HG02973 (cell line): Measurements from ENCODE around the gene SRF.

ENCODE experiments used
- ATAC-seq: cut with Tn5 transposase; IDR thresholded peaks from one replicate; pipeline ENCODE4 v1.9.1; 2021; ENCODE audit warnings: moderate library complexity; ENCODE audit not compliant: unreplicated experiment

Gene SRF

DNA sequence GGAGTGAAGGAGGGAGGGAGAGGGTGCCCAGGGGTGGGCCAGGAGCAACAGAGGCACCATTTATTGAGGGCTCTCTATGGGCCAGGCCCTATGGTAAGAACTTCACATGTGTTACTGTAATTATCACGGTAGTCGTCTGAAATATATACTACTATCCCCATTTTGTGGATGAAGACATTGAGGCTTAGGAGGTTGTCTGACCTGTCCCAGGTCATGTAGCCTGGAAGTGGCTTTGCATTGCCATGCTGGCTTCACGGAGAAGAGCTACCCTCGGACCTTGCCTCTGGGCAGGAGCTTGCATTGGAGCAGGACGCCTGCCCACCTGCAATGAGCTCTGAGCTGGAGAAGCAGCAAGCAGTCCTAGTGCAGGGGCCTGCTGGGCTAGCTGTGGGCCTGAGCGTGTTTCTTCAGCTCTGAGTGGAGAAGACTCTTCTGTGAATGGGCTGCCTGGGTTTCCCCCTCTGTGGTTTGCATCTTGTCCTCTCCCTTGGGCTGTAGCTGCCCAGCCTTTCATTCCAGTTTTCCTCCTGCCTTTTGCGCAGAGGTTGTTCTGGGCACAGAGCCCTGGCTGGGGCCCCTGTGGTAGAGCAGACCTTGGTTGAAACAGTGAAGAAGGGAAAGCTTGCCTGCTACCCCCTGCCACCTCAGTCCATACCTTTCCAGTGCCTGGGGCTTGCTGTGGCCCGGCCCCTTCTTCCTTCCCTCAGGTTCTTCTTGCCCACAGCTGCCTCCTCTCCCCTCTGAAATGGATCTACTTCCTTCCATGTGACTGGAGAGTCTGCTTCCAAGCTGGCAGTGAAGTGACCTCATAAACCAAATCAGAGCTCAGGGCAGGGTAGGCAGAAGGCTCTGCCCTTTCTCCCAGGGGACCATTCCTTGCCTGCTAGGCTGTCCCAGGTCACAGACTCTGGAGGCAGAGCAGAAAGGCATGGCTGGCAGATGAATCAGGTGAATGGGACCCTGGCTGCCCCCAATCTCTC, 24.1 kb upstream of the SRF start:
- ATAC-seq = no peak

DNA sequence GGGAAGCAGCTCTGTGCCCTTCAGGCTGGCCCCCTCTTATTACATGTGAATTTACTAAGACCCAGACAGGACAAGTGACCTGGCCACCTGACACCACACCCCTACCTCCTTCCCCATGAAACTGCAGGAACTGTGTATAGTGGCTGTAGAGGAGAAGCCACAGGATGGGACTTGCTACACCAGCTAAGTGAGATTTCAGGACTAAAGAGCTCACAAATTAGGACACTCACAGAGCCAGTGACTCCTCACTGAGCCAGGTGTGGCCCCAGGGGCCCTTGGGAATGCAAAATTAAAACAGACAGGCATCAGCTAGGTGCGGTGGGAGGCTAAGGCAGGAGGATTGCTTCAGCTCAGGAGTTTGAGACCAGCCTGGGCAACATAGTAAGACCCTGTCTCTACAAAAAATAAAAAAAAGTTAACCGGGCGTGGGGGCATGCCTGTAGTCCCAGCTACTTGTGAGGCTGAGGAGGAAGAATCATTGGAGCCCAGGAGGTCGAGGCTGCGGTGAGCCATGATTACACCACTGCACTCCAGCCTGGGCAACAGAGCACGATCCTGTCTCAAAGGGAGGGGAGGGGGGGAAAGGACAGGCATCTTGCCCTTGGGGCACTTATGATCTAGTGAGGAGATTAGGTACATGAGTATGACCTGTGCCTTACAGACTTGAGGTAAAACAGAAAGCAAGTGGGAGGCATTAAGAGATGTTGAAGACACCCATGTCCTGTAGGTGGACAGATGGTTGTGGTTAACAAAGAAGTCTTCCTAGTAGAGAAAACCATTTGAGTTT, 23.2 kb upstream of the SRF start:
- no peak for ATAC-seq

DNA sequence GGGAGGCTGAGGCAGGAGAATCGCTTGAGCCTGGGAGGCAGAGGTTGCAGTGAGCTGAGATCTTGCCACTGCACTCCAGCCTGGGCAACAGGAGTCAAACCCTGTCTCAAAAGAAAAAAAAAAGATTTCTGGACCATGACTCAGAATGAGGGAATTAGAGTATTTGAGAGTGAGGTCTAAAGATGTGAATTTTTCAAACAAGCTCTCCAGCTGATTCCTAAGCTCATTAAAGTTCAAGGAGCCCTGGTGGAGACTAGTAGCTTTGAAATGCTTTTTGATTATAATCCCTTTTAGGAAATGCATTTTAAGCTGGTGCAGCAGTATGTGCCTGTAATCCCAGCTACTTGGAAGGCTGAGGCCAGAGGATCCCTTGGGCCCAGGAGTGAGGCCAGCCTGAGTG, 21.8 kb upstream of the SRF start:
- no peak for ATAC-seq

DNA sequence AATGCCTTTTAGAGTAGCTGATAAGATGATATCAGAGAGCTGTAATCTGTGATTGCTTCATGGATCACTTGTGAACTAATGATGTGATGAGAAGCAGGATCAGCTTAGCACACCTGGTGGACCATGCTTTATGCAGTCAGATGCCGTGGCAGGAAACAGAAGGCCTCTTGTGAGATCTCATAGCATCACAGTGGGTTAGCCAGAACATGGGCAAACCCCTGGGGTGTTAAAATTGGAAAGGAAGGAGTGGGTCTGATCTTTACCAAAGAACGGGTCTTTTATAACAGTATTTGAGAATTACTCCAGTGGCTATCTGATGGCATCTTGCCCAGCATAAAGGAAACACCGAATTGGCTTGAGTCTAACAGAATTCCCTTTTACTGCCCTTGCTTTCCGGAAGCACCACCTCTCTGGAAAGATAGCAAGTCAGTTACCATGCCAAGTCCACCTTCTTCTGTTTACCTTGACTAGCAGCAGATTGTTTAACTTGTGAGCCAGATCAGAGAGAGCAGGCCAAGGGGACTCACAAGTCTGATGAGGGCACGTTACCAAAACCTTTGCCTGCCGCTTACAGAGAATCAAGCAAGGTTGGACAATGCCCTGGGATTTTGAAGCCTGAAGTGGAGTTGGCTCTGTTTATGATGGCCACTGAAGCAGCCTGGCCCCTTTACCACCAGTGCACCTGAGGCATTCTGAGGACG, 20.9 kb upstream of the SRF start:
- no peak for ATAC-seq

DNA sequence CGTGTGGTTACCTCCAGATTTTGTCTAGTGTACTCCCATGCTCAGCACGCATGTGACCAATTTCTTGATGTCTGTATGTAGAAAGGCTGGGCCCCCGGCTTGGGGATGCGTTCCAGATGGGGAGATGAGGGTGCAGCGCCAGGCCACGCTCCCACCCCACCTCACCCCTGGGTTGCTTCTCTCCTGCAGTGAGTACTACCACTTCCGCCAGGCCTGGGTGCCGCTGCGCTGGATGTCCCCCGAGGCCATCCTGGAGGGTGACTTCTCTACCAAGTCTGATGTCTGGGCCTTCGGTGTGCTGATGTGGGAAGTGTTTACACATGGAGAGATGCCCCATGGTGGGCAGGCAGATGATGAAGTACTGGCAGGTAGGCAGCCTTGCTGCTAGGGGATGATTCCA, 11.5 kb upstream of the SRF start:
- ATAC-seq = no peak

DNA sequence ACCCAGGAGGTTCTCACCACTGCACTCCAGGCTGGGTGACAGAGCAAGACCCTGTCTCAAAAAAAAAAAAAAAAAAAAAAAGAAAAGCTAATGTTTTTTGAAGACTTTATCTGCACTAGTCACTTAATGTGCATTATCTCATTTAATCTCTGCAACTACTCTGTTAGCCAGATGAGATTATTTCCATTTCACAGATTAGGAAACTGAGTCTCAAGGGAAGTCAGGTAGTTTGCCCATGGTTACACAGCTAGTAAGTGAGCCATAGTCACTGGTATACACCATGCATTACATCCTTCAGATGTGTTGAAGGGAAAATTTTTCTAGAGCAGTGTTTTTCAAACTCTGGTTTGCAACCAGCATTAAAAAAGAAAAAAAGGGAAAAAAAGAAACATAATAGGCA, 7.2 kb upstream of the SRF start:
- ATAC-seq = no peak

DNA sequence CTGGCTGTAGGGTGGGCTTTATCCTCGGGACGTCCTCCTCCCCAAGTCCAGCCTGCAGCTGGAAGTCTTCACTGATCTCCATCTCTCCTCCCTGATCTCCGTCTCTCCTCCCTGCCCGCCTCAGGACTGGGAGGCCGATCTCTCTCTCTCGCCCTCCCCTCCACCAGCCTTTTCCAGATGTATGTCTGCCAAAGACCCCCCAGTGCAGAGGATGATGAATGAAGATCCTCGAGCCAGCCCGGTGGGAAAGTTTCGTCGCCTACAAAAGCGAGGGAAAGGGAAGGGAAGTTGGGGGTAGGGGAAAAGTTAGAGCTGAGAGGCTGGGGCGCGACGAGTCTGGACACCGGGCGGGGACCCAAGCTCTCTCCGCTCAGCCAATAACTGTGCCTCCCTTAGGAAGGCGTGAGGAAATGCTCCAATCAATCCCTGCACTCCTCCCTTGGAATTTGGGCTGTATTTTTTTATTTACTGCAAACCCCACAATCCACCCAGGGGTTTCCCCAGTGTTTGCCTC, 595 bp upstream of the SRF start:
- no peak for ATAC-seq

DNA sequence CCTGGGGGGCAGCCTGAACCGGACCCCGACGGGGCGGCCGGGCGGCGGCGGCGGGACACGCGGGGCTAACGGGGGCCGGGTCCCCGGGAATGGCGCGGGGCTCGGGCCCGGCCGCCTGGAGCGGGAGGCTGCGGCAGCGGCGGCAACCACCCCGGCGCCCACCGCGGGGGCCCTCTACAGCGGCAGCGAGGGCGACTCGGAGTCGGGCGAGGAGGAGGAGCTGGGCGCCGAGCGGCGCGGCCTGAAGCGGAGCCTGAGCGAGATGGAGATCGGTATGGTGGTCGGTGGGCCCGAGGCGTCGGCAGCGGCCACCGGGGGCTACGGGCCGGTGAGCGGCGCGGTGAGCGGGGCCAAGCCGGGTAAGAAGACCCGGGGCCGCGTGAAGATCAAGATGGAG, 636 bp downstream of the SRF start:
- peak; percentile 2 for ATAC-seq

DNA sequence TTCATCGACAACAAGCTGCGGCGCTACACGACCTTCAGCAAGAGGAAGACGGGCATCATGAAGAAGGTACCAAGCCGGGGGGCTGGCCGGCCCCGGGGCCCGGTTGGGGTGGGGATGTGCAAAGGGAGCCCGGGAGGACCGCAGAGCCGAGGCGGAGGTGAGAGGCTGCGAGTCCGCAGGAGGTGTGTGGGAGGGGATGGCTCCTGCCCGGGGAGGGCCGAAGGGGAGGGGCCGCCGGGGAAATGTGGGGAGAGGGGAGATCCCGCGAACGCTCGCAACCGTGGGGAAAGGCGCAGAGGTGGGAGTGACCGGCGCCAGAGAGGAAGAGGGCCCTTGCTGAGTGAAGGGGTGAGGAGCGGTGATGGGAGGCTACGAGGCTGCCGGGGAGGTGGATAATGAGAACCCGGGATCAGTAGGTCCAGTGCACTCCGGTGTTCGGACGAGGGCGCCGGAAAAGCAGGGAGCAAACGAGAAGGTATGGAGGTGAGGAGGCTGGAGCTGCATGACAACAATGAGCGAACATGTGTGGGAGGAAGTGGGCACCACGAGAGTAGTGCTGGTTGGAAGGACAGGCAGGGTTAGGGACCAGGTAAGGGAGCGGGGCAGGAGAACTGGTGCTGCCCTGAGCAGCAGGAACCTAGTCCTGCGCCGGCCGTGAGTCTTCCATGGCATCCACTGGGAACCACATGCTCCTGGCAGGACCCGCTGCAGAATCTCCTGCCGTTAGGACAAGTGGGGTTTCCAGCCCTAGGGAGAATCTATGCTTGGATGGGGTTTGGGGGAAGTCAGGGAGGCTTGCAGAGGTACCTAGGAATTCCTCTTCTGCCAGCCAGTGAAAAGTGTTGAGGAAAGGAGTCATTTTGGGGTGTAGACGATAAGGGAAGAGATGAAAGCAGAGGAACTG, 1.3 kb downstream of the SRF start:
- ATAC-seq = no peak

DNA sequence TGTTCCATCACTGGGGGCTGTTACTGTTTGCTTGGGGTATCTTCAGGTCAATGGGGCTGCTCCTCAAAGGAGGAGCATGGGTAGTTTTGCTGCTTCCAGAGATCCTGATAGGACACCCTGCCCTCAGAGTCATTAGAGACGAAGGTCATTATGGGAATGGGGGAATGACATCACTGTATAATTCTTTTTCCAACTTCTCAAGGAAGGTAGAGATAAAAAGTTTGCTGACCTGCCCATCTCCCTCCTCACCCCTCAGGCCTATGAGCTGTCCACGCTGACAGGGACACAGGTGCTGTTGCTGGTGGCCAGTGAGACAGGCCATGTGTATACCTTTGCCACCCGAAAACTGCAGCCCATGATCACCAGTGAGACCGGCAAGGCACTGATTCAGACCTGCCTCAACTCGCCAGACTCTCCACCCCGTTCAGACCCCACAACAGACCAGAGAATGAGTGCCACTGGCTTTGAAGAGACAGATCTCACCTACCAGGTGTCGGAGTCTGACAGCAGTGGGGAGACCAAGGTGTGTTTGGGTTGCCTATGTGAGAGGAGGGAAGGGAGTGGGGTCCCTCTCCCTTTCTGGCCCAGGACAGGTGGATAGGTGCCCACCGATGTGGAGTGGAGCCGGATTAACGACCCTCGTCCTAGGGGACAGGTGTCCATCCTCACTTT, 2.7 kb downstream of the SRF start:
- no peak for ATAC-seq

DNA sequence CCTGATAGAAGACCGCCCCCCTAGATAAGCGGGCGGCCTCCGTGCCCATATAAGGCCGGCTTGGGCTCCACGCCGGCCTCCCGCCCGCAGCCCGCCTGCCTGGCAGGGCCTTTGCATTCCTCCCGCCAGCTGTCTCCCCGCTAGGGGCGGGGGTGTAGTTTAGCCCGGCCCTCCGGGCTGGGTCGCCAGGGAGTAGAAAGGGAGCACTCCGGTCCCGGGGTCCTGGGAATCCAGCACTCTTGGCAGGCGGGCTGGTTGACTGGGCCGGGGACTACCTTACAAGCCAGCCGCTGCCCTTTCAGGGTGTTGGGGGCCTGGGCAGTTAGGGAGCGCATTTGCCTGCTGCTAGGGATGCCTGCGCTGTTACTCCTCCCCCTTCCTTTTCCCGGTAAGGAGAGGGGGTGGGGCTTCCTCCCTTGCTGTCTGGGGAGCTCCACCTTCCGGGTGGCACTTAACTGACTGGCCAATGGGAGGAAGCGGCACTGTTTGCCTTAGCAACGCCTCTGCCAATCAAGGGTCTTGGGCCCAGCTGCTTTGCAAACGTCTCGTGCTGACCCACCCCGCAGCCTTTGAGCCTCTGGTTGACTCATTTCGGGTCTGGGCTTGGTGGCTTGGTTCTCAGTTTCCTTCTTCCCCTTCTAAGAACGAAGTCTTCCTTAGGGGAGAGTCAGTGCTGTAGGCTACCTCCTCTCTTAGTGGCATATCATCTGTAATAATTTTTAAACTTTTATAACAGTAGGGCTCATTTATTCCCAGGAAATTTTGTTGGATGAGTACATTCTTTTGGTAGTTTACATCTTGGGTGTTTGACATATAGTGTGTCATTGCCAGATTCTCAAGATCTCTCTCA, 3.4 kb downstream of the SRF start:
- ATAC-seq = peak; percentile 52

DNA sequence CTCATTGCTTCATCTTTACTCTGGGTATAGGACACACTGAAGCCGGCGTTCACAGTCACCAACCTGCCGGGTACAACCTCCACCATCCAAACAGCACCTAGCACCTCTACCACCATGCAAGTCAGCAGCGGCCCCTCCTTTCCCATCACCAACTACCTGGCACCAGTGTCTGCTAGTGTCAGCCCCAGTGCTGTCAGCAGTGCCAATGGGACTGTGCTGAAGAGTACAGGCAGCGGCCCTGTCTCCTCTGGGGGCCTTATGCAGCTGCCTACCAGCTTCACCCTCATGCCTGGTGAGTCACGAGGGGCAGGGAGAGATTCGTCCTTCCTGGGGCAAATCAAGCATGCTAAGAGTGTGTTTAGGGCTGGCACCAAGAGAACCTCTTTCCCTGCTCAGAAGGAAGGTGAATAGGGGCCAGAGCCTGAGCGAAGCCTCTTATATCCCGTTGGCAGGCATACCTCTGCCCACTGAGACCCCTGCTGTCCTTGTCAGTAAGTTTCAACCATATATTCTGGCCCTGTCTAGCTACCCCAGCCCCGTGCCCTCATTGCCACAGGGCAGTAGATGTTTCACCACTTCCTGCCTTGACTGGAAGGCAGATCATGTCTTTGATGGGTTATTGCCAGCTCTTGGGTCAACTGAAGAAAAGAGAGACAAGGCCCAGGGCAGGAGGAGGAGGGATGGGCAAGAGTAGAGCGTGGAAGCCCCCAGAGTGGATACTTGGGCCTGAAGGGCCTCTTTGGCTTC, 4.8 kb downstream of the SRF start:
- no peak for ATAC-seq

DNA sequence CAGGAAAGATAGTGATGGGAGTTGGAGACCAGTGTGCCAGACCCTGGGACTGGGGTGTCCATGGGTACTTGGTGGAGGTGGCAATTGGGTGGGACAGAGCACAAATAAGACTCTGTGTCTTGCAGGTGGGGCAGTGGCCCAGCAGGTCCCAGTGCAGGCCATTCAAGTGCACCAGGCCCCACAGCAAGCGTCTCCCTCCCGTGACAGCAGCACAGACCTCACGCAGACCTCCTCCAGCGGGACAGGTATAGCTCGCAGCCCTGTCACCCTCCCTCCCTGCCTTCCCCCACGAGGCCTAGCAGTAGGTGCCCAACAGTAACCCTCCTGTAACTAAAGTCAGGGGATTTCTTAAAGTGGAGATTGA, 5.3 kb downstream of the SRF start:
- ATAC-seq = no peak

DNA sequence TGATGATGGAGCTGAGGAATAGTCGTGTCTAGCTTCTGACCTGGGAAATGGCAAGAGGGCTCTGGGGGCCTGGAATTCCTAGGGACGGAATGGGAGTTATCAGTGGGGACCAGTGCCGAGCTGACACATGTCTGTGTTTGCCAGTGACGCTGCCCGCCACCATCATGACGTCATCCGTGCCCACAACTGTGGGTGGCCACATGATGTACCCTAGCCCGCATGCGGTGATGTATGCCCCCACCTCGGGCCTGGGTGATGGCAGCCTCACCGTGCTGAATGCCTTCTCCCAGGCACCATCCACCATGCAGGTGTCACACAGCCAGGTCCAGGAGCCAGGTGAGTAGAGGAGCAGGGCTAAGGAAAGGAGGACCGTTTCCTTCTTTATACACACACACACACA, 7.1 kb downstream of the SRF start:
- ATAC-seq = no peak

DNA sequence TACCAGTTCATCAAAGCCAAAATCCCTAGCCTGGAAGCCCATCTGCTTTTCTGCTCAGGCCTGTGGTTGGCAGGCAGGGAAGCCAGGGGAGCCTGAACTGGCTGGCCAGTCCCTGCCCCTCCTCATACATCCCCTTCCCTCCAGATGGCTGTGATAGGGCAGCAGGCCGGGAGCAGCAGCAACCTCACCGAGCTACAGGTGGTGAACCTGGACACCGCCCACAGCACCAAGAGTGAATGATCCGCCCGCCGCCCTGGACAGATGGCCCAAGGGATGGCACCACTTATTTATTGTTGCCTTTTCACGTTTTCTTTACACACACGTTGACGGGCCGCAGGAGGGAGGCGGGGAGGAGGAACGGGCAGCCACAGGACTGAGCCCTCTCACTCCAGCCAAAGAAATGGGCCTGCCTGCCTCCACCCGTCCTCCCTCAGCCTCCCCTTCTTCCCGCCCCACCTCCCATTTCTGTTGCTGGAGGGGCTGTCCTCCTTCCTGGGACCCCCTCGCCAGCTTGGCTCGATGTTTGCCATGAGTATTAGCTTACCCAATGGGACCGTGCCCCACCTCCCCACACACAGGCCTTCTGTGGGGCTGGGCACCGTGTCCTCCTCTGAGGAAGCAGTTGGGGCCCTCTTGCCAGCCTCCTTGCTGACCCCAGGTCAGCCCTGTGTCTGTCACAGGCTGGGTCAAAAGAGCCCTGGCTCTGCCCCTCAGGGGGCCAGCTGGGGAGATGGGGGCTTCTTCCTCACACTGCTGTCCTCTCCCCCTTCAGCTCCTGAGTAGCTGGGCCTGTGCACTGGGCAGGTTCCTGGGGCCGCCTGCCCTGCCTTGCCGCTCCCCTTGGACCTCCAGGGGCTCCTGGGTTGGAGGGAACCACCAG, 8.1 kb downstream of the SRF start:
- ATAC-seq = no peak

DNA sequence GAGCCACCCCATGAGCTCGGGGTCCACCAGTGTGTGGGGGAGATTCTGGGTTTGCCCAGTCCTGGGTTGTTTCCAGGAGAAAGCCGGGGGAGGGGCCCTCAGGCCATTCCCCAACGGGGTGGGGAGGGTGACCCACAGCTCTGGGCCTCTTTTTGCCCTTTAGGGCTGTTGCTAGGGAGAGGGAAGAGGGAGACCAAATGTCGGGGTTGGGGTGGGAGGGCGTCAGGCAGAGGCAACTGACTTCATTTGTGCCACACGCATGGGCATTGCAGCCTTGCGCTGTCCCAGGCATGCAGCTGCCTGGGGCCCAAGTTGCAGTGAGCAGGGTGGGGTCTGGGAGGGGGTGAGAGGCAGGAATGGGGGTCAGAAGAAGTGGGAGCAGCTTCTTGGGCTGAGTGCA, 9.0 kb downstream of the SRF start:
- ATAC-seq = no peak

DNA sequence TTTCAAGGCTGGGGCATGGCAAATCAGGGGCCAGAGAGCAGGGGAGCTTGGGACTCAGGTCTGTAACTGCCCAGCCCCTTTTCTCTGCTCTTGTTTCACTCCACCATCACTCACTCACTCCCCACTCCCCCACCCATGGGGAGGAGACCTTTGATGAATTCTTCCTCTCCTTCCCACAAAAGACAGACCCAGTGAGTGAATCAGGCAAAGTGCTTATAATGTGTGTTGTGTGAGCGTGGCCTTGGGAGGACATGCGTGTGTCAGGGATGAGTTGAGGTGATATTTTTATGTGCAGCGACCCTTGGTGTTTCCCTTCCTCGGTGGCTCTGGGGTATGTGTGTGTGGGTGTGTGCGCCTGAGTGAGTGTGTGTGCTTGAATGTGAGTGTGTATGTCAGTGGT, 9.9 kb downstream of the SRF start:
- no peak for ATAC-seq
